H9 (cell line): ENCODE data around the gene SF3B1. TPM values are rescaled to one million over a fixed set of nuclear protein-coding genes. Genes with fewer than 3 reads are reported as not detected.

Experiments
- DNase-seq: peaks from one replicate; pipeline ENCODE4 v3.0.0-alpha.2; 2017
- H2AFZ ChIP-seq: one replicate; pipeline ENCODE4 v1.6.1; 2013; ENCODE audit warnings: mild to moderate bottlenecking, low read length, control low read depth, moderate library complexity
- H2AK5ac ChIP-seq: 2 replicates; pipeline ENCODE4 v1.6.1; 2013; ENCODE audit warnings: low read length, control low read depth, mixed read lengths; ENCODE audit not compliant: insufficient read length
- H2BK120ac ChIP-seq: one replicate; pipeline ENCODE4 v1.6.1; 2013; ENCODE audit warnings: low read depth, mild to moderate bottlenecking, low read length, control low read depth, inconsistent platforms; ENCODE audit not compliant: poor library complexity, severe bottlenecking
- H2BK12ac ChIP-seq: 2 replicates; pipeline ENCODE4 v1.6.1; 2013; ENCODE audit warnings: low read length, control low read depth, mixed read lengths, low read depth; ENCODE audit not compliant: insufficient read length
- H2BK15ac ChIP-seq: 2 replicates; pipeline ENCODE4 v1.6.1; 2013; ENCODE audit warnings: low read depth, low read length, control low read depth
- H2BK20ac ChIP-seq: one replicate; pipeline ENCODE4 v1.6.1; 2013; ENCODE audit warnings: low read depth, mild to moderate bottlenecking, low read length, control low read depth, inconsistent platforms; ENCODE audit not compliant: poor library complexity, severe bottlenecking
- H2BK5ac ChIP-seq: 2 replicates; pipeline ENCODE4 v1.6.1; 2013; ENCODE audit warnings: low read length, control low read depth, mixed read lengths; ENCODE audit not compliant: insufficient read length
- H3K14ac ChIP-seq: 2 replicates; pipeline ENCODE4 v1.6.1; 2013; ENCODE audit warnings: low read length, control low read depth; ENCODE audit not compliant: insufficient read depth
- H3K18ac ChIP-seq: 2 replicates; pipeline ENCODE4 v1.6.1; 2013; ENCODE audit warnings: low read depth, mild to moderate bottlenecking, mixed read lengths, low read length, control low read depth; ENCODE audit not compliant: insufficient read length
- H3K23ac ChIP-seq: 2 replicates; pipeline ENCODE4 v1.6.1; 2013; ENCODE audit warnings: low read length, control low read depth, mixed read lengths, low read depth; ENCODE audit not compliant: insufficient read length
- H3K23me2 ChIP-seq: 2 replicates; pipeline ENCODE4 v1.6.1; 2013; ENCODE audit warnings: low read depth, mild to moderate bottlenecking, mixed read lengths, low read length, control low read depth; ENCODE audit not compliant: insufficient read length, poor library complexity, severe bottlenecking
- H3K27ac ChIP-seq: 2 replicates; pipeline ENCODE4 v1.5.1; 2013; ENCODE audit warnings: low read length, control low read depth, mixed read lengths, low read depth; ENCODE audit not compliant: insufficient read length
- H3K27me3 ChIP-seq: 2 replicates; pipeline ENCODE4 v1.6.1; 2013; ENCODE audit warnings: low read length, control low read depth, inconsistent platforms; ENCODE audit not compliant: insufficient read depth
- H3K4ac ChIP-seq: 2 replicates; pipeline ENCODE4 v1.6.1; 2013; ENCODE audit warnings: low read depth, mild to moderate bottlenecking, control low read depth, inconsistent platforms, low read length, moderate library complexity
- H3K4me1 ChIP-seq: 2 replicates; pipeline ENCODE4 v1.6.1; 2013; ENCODE audit warnings: low read length, control low read depth, inconsistent platforms; ENCODE audit not compliant: insufficient read depth
- H3K4me2 ChIP-seq: 2 replicates; pipeline ENCODE4 v1.6.1; 2013; ENCODE audit warnings: low read length, control low read depth, mixed read lengths; ENCODE audit not compliant: insufficient read length, insufficient read depth
- H3K56ac ChIP-seq: 2 replicates; pipeline ENCODE4 v1.6.1; 2013; ENCODE audit warnings: low read depth, mild to moderate bottlenecking, mixed read lengths, low read length, control low read depth; ENCODE audit not compliant: insufficient read length
- H3K79me1 ChIP-seq: 2 replicates; pipeline ENCODE4 v1.6.1; 2013; ENCODE audit warnings: low read depth, mild to moderate bottlenecking, moderate library complexity, low read length, control low read depth, inconsistent platforms; ENCODE audit not compliant: insufficient read depth, poor library complexity, severe bottlenecking
- H3K79me2 ChIP-seq: 2 replicates; pipeline ENCODE4 v1.6.1; 2013; ENCODE audit warnings: low read length, control low read depth, inconsistent platforms; ENCODE audit not compliant: insufficient read depth
- H3K9ac ChIP-seq: 2 replicates; pipeline ENCODE4 v1.6.1; 2013; ENCODE audit warnings: low read length, control low read depth, mixed read lengths; ENCODE audit not compliant: insufficient read length; ENCODE audit errors: extremely low read depth
- H3K9me3 ChIP-seq: one replicate; pipeline ENCODE4 v1.6.1; 2013; ENCODE audit warnings: low read depth, low read length, inconsistent platforms; ENCODE audit not compliant: control insufficient read depth
- H3T11ph ChIP-seq: one replicate; pipeline ENCODE4 v1.6.1; 2013; ENCODE audit warnings: mild to moderate bottlenecking, low read length, control low read depth, inconsistent platforms
- H4K20me1 ChIP-seq: one replicate; pipeline ENCODE4 v1.6.1; 2013; ENCODE audit not compliant: control insufficient read depth, insufficient read length, insufficient read depth
- H4K5ac ChIP-seq: 2 replicates; pipeline ENCODE4 v1.6.1; 2013; ENCODE audit warnings: low read depth, mild to moderate bottlenecking, mixed read lengths, low read length, control low read depth; ENCODE audit not compliant: insufficient read length
- H4K8ac ChIP-seq: replicated peaks from 2 replicates; pipeline ENCODE4 v1.6.1; 2013; ENCODE audit warnings: low read length, control low read depth, mixed read lengths, low read depth; ENCODE audit not compliant: insufficient read length
- H4K91ac ChIP-seq: 2 replicates; pipeline ENCODE4 v1.6.1; 2013; ENCODE audit warnings: low read depth, mild to moderate bottlenecking, moderate library complexity, mixed read lengths, low read length, control low read depth; ENCODE audit not compliant: insufficient read length
- H3K27ac Mint-ChIP-seq, 3 experiments: 2 replicates in 2 of 3; 3 replicates in 1 of 3; pipeline ENCODE4 v1.8.0; 2020 to 2021; ENCODE audit warnings: mixed read lengths in 3 of 3, mild to moderate bottlenecking in 1 of 3, moderate library complexity in 1 of 3
- H3K27me3 Mint-ChIP-seq: 2 replicates; pipeline ENCODE4 v1.8.0; 2021; ENCODE audit warnings: low read depth, mild to moderate bottlenecking, moderate library complexity, mixed read lengths
- H3K36me3 Mint-ChIP-seq, 3 experiments: 2 replicates in 2 of 3; 3 replicates in 1 of 3; pipeline ENCODE4 v1.8.0; 2020 to 2021; ENCODE audit warnings: low read depth in 3 of 3, mixed read lengths in 3 of 3; ENCODE audit not compliant: insufficient read depth in 1 of 3
- H3K4me1 Mint-ChIP-seq, 2 experiments: 2 replicates each; pipeline ENCODE4 v1.8.0; 2020; ENCODE audit warnings: mixed read lengths in 2 of 2
- H3K4me3 Mint-ChIP-seq, 2 experiments: 2 replicates in 1 of 2; 3 replicates in 1 of 2; pipeline ENCODE4 v1.8.0; 2020 to 2021; ENCODE audit warnings: mild to moderate bottlenecking in 2 of 2, mixed read lengths in 2 of 2, moderate library complexity in 1 of 2
- H3K9me3 Mint-ChIP-seq, 2 experiments: 2 replicates in 1 of 2; 3 replicates in 1 of 2; pipeline ENCODE4 v1.8.0; 2020; ENCODE audit warnings: mild to moderate bottlenecking in 2 of 2, mixed read lengths in 2 of 2, moderate library complexity in 1 of 2
- WGBS: extraction: QIAGEN DNeasy Blood & Tissue Kit; methylation state at CpG from one replicate; pipeline ENCODE4 v1.1.7; 2013; ENCODE audit warnings: missing lambda C conversion rate, low lambda C conversion rate, mixed read lengths; ENCODE audit not compliant: insufficient read length; ENCODE audit errors: extremely low coverage; 5-methylcytosine and 5-hydroxymethylcytosine counted together
- total RNA-seq: library from RNA; stranded (reverse); gene quantifications from 2 replicates; pipeline ENCODE4 v1.2.1, GENCODE V29; 2021
- TF ChIP-seq, protein P1 (sequence below): fragments of 200-600 bp; sonication (generic); conservative IDR thresholded peaks from 3 replicates; pipeline ENCODE4 v1.8.0; 2021; ENCODE audit warnings: antibody characterized with exemption, mild to moderate bottlenecking

Gene SF3B1
- total RNA-seq, 1 experiment from 2014 or later, result 278 TPM

DNA sequence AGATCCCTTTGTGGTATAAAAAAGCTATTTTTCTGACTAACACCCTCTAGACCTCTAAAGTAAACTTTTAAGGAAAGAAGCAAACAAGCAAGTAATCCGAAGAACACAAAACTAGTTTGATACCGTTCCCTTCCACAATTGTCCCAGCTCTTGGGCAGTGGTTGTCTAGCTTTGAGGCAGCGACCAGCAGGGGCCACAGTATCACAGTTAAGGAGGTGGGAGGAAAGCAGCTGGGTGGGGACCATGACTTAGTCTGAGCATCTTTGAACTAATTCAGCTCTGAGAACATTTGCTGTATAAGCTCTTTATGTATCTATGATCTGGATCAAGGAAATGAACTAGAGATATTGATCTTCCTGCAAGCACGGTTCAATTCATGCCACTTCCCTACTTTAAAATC, 51.0 kb downstream of the SF3B1 start:
- no peak overlapping the region for H3K14ac ChIP-seq
- TF ChIP-seq, protein P1, sequence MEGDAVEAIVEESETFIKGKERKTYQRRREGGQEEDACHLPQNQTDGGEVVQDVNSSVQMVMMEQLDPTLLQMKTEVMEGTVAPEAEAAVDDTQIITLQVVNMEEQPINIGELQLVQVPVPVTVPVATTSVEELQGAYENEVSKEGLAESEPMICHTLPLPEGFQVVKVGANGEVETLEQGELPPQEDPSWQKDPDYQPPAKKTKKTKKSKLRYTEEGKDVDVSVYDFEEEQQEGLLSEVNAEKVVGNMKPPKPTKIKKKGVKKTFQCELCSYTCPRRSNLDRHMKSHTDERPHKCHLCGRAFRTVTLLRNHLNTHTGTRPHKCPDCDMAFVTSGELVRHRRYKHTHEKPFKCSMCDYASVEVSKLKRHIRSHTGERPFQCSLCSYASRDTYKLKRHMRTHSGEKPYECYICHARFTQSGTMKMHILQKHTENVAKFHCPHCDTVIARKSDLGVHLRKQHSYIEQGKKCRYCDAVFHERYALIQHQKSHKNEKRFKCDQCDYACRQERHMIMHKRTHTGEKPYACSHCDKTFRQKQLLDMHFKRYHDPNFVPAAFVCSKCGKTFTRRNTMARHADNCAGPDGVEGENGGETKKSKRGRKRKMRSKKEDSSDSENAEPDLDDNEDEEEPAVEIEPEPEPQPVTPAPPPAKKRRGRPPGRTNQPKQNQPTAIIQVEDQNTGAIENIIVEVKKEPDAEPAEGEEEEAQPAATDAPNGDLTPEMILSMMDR, result no peak; the same call in 2 of the 3 replicates
- H3K23me2 ChIP-seq, result no peaks in the 10 kb centered on the region
- no peak overlapping the region for H3K56ac ChIP-seq
- H2BK120ac ChIP-seq, result no peak overlapping the region
- H3K27me3 Mint-ChIP-seq, result no peaks in the 10 kb centered on the region
- no peak overlapping the region for H3K23ac ChIP-seq
- no peak overlapping the region for H3K9ac ChIP-seq
- H2AK5ac ChIP-seq, result no peak overlapping the region
- no peak overlapping the region for H3K27ac ChIP-seq
- no peak overlapping the region for H3K4me3 Mint-ChIP-seq
- no peak overlapping the region for H3K18ac ChIP-seq
- H2BK20ac ChIP-seq, result no peak overlapping the region
- no peaks in the 10 kb centered on the region for H3K4me1 ChIP-seq
- no peak overlapping the region for H2AFZ ChIP-seq
- no peaks in the 10 kb centered on the region for H4K20me1 ChIP-seq
- H4K8ac ChIP-seq, result no peak overlapping the region
- no peaks in the 10 kb centered on the region for H3K79me1 ChIP-seq
- H3K4me1 Mint-ChIP-seq, result peaks cover 0 to under 1% of the 10 kb centered on the region in 2 experiments; a peak in 1 of 4 replicates
- no peak overlapping the region for H4K5ac ChIP-seq
- no peak overlapping the region for H2BK12ac ChIP-seq
- no peak overlapping the region for H3K27ac Mint-ChIP-seq
- H2BK15ac ChIP-seq, result no peak overlapping the region
- H3K4ac ChIP-seq, result no peak overlapping the region
- DNase-seq, result no peak
- H3K9me3 ChIP-seq, result no peaks in the 10 kb centered on the region
- no peak overlapping the region for H3K4me2 ChIP-seq
- no peaks in the 10 kb centered on the region for H3K36me3 Mint-ChIP-seq
- H3K9me3 Mint-ChIP-seq, result no peaks in the 10 kb centered on the region
- H3K27me3 ChIP-seq, result no peaks in the 10 kb centered on the region
- no peak overlapping the region for H3T11ph ChIP-seq
- WGBS, result no CpG with 5 or more reads among the region's 4 CpGs
- no peak overlapping the region for H2BK5ac ChIP-seq
- no peaks in the 10 kb centered on the region for H3K79me2 ChIP-seq
- no peak overlapping the region for H4K91ac ChIP-seq
